MM.1S (cell line): ENCODE results near the gene TTC1.

ENCODE experiments used
- DNase-seq: peaks from one replicate; pipeline ENCODE4 v3.0.0-alpha.2; 2015
- H2AFZ ChIP-seq: fragments of 300-600 bp; sonication (generic); 2 replicates; pipeline ENCODE4 v1.6.0; 2016; ENCODE audit warnings: antibody characterized with exemption, low read length
- H3F3A ChIP-seq: fragments of 300-600 bp; sonication (generic); 2 replicates; pipeline ENCODE4 v1.6.1; 2016; ENCODE audit warnings: mild to moderate bottlenecking, antibody characterized with exemption, low read length, moderate library complexity, mixed read lengths; ENCODE audit not compliant: insufficient read depth
- H3K27ac ChIP-seq: fragments of 300-600 bp; sonication (generic); 2 replicates; pipeline ENCODE4 v1.5.1; 2016; ENCODE audit warnings: mild to moderate bottlenecking, low read length
- H3K27me3 ChIP-seq: fragments of 300-600 bp; sonication (generic); replicated peaks from 2 replicates; pipeline ENCODE4 v1.6.0; 2016; ENCODE audit warnings: low read length; ENCODE audit not compliant: insufficient read depth
- H3K36me3 ChIP-seq: fragments of 300-600 bp; sonication (generic); replicated peaks from 2 replicates; pipeline ENCODE4 v1.6.1; 2016; ENCODE audit warnings: mild to moderate bottlenecking, low read length, mixed read lengths; ENCODE audit not compliant: insufficient read depth
- H3K4me1 ChIP-seq: fragments of 300-600 bp; sonication (generic); 2 replicates; pipeline ENCODE4 v1.6.1; 2016; ENCODE audit warnings: low read length, mixed read lengths
- H3K4me2 ChIP-seq: fragments of 300-600 bp; sonication (generic); 2 replicates; pipeline ENCODE4 v1.6.0; 2016; ENCODE audit warnings: low read depth, low read length
- H3K4me3 ChIP-seq: fragments of 300-600 bp; sonication (generic); 2 replicates; pipeline ENCODE4 v1.5.1; 2016; ENCODE audit warnings: low read length, mixed read lengths
- H3K79me2 ChIP-seq: fragments of 300-600 bp; sonication (generic); 2 replicates; pipeline ENCODE4 v1.6.1; 2016; ENCODE audit warnings: mixed run types, low read length, mixed read lengths
- H3K9ac ChIP-seq: fragments of 300-600 bp; sonication (generic); 2 replicates; pipeline ENCODE4 v1.6.1; 2016; ENCODE audit warnings: low read length, mixed read lengths
- H3K9me2 ChIP-seq: fragments of 300-600 bp; sonication (generic); replicated peaks from 2 replicates; pipeline ENCODE4 v1.6.1; 2016; ENCODE audit warnings: mild to moderate bottlenecking, low read length, mixed read lengths; ENCODE audit not compliant: insufficient read depth
- H3K9me3 ChIP-seq: fragments of 300-600 bp; sonication (generic); replicated peaks from 2 replicates; pipeline ENCODE4 v1.6.1; 2016; ENCODE audit warnings: mild to moderate bottlenecking, low read length, mixed read lengths; ENCODE audit not compliant: insufficient read depth
- H4K20me1 ChIP-seq: fragments of 300-600 bp; sonication (generic); 2 replicates; pipeline ENCODE4 v1.6.1; 2016; ENCODE audit warnings: mild to moderate bottlenecking, low read length, moderate library complexity, mixed read lengths; ENCODE audit not compliant: insufficient read depth
- CTCF ChIP-seq: fragments of 300-600 bp; sonication (generic); IDR thresholded peaks from 2 replicates; pipeline ENCODE4 v1.5.1; 2016; ENCODE audit warnings: antibody characterized with exemption, low read length, mixed read lengths
- EZH2 ChIP-seq: fragments of 300-600 bp; sonication (generic); optimal IDR thresholded peaks from 2 replicates; pipeline ENCODE3; 2017; ENCODE audit warnings: low read depth, mild to moderate bottlenecking, antibody characterized with exemption, low read length, mixed read lengths
- EZH2phosphoT487 ChIP-seq: fragments of 300-600 bp; sonication (generic); IDR thresholded peaks from 2 replicates; pipeline ENCODE4 v1.6.1; 2018; ENCODE audit warnings: antibody characterized with exemption, low read length

The TTC1 gene

DNA sequence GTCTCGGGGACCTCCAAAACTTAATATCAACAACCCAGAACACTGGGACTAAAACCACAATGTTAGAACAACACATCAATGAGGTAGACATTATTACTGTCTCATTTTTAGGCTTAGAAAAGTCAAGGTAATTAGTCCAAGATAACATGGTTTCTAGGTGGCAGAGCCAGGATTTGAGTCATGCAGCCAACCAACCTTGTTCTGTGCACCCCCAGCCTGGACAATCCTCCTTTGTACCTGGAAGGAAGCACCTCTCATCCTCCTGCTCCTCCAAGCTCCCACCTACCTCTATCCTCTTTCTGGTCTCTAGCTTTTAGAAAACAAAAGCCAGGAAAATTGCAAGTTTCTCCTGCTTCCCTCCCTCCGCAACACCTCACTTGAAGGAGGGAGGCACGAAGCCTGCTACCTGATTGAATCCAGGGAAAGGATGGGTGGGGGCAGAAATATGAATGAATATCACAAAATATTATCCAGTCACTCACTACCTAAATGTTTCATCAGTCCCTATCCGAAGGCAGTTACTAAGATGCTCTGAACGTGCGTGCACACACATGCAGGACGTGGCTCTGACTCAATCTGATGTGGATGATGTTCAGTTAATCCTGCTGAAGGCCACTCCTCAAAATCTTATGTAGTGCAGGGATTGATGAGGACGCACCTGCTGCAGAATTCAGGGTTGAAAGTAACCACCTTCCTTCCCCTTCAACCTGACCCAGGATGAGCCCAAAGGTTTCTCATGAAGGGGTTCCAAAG, 26.3 kb upstream of the TTC1 start:
- DNase-seq: no peak
- peaks cover 5% of the 10 kb centered on the region; the same call in 1 of the 2 replicates for H3K4me1 ChIP-seq
- H4K20me1 ChIP-seq: no peaks in the 10 kb centered on the region
- H3K79me2 ChIP-seq: no peaks in the 10 kb centered on the region
- no peaks in the 10 kb centered on the region for H3K9me2 ChIP-seq
- no peak overlapping the region for H3K27ac ChIP-seq
- H3F3A ChIP-seq: peaks cover 12% of the 10 kb centered on the region
- H3K9ac ChIP-seq: no peak overlapping the region
- no peak overlapping the region for H3K4me2 ChIP-seq
- TF ChIP-seq EZH2: no peak
- no peak for TF ChIP-seq EZH2phosphoT487
- no peak for TF ChIP-seq CTCF
- H3K36me3 ChIP-seq: no peaks in the 10 kb centered on the region
- H2AFZ ChIP-seq: no peak overlapping the region
- H3K27me3 ChIP-seq: no peaks in the 10 kb centered on the region
- no peaks in the 10 kb centered on the region for H3K9me3 ChIP-seq
- H3K4me3 ChIP-seq: no peak overlapping the region

DNA sequence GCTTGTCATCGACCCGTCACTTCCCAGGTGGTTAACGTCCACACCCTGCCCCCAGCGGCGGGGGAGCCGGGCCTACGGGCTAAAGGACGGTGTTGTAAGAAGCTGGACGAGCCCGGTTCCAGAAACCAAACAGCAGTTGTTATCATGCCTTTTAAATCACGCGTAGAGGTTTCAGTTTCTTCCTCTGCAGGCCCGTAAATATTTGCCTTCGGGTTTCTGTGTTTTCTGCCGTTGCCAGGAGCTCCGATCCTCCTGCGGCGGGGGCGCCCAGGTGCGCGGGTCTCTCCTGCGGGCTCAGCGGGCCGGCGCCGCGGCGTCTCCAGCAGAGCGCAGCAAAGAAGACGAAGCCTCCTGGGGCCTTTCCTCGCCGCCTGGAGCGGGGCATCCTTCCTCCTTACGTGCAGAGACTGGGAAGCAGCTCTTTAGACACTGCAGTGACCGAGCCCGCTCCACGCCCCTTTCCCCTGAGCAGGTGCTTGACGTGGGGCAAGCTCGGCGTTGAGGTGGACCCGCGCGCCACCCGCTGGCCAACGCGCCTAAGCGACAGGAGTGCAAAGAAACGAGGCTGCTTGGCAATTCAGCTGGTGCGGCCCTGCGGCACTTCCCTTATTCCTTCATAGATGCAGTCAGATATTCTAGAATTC, 21.8 kb upstream of the TTC1 start:
- Histone ChIP-seq H2AFZ (peak overlapping the region; percentile 60), H3K9ac (peak overlapping the region; percentile 68), H3K9me3 (no peaks in the 10 kb centered on the region), H3K4me2 (peak overlapping the region; percentile 58), H3F3A (peaks cover 12% of the 10 kb centered on the region), H3K79me2 (no peaks in the 10 kb centered on the region), H3K9me2 (no peaks in the 10 kb centered on the region), H3K4me3 (peak overlapping the region; percentile 61), H3K36me3 (no peaks in the 10 kb centered on the region), H4K20me1 (no peaks in the 10 kb centered on the region), H3K27me3 (no peaks in the 10 kb centered on the region), H3K27ac (peak overlapping the region; percentile 81), H3K4me1 (peaks cover 12% of the 10 kb centered on the region; the same call in 1 of the 2 replicates)
- TF ChIP-seq EZH2phosphoT487 (no peak), CTCF (peak; percentile 86), EZH2 (no peak)
- DNase-seq: peak; percentile 90

GRCh38 chr5:159990506-159990905, 18.4 kb upstream of the TTC1 start:
- Histone ChIP-seq H3K79me2 (no peaks in the 10 kb centered on the region), H3K4me1 (peaks cover 12% of the 10 kb centered on the region; the same call in 1 of the 2 replicates), H3K9me3 (no peaks in the 10 kb centered on the region), H3K4me3 (no peak overlapping the region), H2AFZ (no peak overlapping the region), H3K27me3 (no peaks in the 10 kb centered on the region), H3K27ac (no peak overlapping the region), H4K20me1 (no peaks in the 10 kb centered on the region), H3K9me2 (no peaks in the 10 kb centered on the region), H3K4me2 (no peak overlapping the region), H3F3A (peaks cover 12% of the 10 kb centered on the region), H3K9ac (no peak overlapping the region), H3K36me3 (no peaks in the 10 kb centered on the region)
- DNase-seq: no peak
- no peak for TF ChIP-seq EZH2phosphoT487
- peak; percentile 14; the same call in 1 of the 2 replicates for TF ChIP-seq CTCF
- no peak for TF ChIP-seq EZH2
